GM04503 (cell line): ENCODE measurements around the gene ZBTB12.
"Not testable (repeated sequence)": the region's sequence is repeated elsewhere in the genome, so short reads cannot be mapped to it uniquely, and the experiment has no call there.

Experiments
- DNase-seq: peaks from one replicate; pipeline ENCODE4 v3.0.0-alpha.2; 2012; ENCODE audit warnings: low read depth

Gene ZBTB12

GRCh38 chr6:31874836-31875572, 26.9 kb downstream of the ZBTB12 start:
- DNase-seq = no peak

GRCh38 chr6:31874084-31874670, 27.7 kb downstream of the ZBTB12 start:
- DNase-seq = no peak

- DNase-seq = no peak
Measured at GRCh38 chr6:31871046-31871659, 30.7 kb downstream of the ZBTB12 start.

DNA sequence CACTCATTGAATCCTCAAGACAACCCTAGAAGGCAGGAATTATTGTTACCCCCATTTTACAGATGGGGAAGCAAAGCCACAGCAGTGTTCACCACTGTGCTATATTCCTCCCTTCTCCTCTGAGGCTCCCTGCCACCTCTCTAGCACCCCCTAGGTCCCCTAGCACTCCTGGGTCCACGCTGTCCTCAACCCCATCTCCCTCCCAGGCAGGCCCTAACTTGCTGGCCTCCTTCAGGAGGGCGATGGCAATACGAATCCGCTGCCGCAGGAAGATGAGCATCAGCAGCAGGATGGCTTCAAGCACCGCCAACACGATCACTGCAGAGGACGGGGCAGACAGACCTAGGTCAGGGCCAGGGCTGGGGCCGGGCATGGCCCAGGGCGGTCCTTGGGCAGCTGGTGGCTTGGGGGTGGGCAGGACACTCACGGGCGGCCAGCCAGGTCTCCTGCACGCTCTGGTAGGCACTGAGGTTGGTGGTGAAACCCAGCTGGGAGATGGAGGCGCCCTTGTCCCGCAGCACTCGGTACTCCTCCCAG, 31.4 kb downstream of the ZBTB12 start:
- DNase-seq = no peak

GRCh38 chr6:31869343-31869742, 32.5 kb downstream of the ZBTB12 start:
- no peak for DNase-seq

- not testable (repeated sequence) for DNase-seq
Measured at GRCh38 chr6:31868658-31868971, 33.3 kb downstream of the ZBTB12 start.

GRCh38 chr6:31865205-31866118, 36.4 kb downstream of the ZBTB12 start:
- no peak for DNase-seq

GRCh38 chr6:31864818-31865204, 37.1 kb downstream of the ZBTB12 start:
- no peak for DNase-seq

- DNase-seq = not testable (repeated sequence)
Measured at GRCh38 chr6:31864123-31864562, 37.7 kb downstream of the ZBTB12 start.

DNA sequence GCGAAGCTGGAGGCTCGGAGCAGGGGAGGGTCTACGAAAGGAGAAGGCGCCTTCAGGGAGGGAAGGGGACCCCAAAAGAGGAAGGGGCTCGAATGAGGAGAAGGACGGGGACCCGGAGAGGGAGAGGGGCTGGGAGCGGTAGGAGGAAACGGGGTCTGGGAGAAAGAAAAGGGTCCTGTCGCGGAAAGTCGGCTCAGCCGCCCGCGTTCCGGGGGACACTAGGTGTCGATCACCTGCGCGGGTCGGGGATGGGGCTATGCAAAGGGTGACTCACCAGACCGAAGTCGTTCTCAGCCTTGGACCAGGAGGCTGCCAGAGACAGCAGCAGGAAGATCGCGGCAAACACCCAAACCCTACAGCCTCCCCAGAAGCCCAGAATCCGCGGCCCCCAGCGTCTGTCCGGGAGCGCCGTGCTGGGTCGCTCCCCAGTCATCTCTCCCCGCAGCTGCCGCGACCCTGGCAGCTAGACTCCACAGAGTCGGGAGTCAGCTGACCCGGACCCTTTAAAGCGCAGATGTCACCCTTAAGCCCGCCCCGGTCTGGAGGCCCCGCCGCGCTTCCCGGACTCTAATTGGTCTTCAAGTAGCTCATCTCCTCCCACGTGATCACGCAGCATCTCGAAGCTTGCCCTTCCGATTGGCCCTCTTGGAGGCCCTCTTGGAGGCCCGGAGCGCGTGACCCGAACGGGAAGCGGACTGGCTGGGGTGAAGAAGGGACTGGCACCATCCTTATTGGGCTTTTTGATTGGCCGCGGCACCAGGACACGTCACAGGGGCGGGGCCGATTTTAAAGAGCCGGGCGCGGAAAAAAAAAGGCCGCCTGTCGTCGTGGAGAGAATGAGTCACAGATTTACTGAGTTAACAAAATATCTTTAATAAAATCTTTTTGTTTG, 39.3 kb downstream of the ZBTB12 start, which contains the start of gene NEU1:
TSS of gene NEU1 (minus strand) at position 478 of the 892 bp plus-strand sequence. CDS start at position 433, 45 bp downstream.
- DNase-seq = peak; percentile 99

DNA sequence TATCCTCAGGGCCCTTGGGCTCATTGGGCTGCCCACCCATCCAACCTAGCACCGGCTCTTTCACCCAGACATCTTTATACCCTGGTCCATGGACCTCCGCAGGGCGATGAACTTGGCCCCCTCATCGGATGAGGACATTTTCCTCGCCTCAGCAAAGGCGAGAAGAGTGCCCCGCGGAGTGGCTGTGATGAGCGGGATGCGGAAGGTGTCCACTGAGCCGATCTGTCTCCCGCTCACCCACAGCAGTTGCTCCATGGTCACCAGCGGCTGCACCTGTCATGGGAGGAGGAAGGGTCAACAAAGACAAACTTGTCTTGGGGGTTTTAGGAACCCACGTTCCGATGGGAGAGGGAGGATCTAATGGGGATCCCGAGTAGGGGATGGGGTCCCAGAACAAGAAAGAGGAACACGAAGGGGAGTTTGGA, 40.0 kb downstream of the ZBTB12 start:
- no peak for DNase-seq

GRCh38 chr6:31861150-31861549, 40.7 kb downstream of the ZBTB12 start:
- no peak for DNase-seq

DNA sequence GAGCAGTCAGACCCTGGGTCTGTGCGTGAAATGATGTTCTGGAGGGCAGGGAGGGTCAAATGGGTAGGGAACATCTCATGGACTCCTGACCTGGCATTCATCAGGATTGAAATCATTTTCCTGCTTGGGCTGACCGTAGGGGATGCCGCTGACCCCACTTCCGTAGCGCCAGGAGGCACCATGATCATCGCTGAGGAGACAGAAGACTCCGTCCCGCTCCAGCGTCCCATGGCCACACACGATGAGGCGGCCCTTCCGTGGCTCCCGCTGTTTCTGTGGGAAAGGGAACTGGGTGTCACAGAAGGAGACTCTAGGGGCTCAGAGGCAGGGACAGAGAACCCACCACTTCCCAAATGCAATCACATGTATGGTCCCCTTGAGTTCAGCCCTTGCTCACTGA, 41.5 kb downstream of the ZBTB12 start:
- no peak for DNase-seq

GRCh38 chr6:31859923-31860322, 42.0 kb downstream of the ZBTB12 start:
- no peak for DNase-seq

GRCh38 chr6:31858707-31859106, 43.2 kb downstream of the ZBTB12 start:
- no peak for DNase-seq

GRCh38 chr6:31857774-31858173, 44.1 kb downstream of the ZBTB12 start:
- DNase-seq = not testable (repeated sequence)

DNA sequence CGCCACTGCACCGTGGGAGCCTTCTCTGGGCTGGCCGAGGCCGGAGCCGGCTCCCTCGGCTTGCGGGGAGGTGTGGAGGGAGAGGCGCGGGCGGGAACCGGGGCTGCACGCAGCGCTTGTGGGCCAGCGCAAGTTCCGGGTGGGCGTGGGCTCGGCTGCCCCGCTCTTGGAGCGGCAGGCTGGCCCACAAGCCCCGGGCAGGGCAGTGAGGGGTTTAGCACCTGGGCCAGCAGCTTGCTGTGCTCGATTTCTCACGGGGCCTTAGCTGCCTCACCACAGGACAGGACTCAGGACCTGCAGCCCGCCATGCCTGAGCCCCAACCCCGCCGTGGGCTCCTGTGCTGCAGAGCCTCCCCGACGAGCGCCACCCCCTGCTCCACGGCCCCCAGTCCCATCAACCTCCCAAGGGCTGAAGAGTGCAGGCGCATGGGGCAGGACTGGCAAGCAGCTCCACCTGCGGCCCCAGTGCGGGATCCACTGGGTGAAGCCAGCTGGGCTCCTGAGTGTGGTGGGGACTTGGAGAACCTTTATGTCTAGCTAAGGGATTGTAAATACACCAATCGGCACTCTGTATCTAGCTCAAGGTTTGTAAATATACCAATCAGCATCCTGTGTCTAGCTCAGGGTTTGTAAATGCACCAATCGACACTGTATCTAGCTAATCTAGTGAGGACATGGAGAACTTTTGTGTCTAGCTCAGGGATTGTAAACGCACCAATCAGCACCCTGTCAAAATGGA, 49.7 kb downstream of the ZBTB12 start:
- not testable (repeated sequence) for DNase-seq

GRCh38 chr6:31851485-31851832, 50.4 kb downstream of the ZBTB12 start:
- DNase-seq = no peak

GRCh38 chr6:31850765-31851484, 51.0 kb downstream of the ZBTB12 start:
- DNase-seq = no peak
